OCI-LY3 (cell line): ENCODE measurements around the gene KDELR3.

ENCODE experiments used
- CTCF ChIP-seq: fragments of 200-600, 300-600 bp; sonication (generic); IDR thresholded peaks from 2 replicates; pipeline ENCODE4 v1.5.1; 2014; ENCODE audit warnings: antibody characterized with exemption, low read length, low read depth
- EZH2phosphoT487 ChIP-seq: fragments of 200-600 bp; shearing (Covaris generic); IDR thresholded peaks from 2 replicates; pipeline ENCODE4 v1.6.1; 2018; ENCODE audit warnings: antibody characterized with exemption, mixed run types, low read depth

GRCh38 chr22:38437416-38437815, 30.5 kb upstream of the KDELR3 start:
- TF ChIP-seq CTCF (no peak), EZH2phosphoT487 (no peak)
